Activated T-helper 2 cell treated with anti-CD3 and anti-CD28 coated beads, Interferon-gamma antibody, Interleukin-2, Interleukin-4, amounts not matched to agents 10 μg/mL and 5 μg/mL and 100 μg/mL, durations not matched to agents 14 hours and 24 hours and 36 hours (primary cell): ENCODE results near the gene PRDX1. TPM values are rescaled to one million over a fixed set of nuclear protein-coding genes. Genes with fewer than 3 reads are reported as not detected.
A peak's percentile ranks its signal among the peaks of the same experiment; 100 is the strongest.

Experiments used
- DNase-seq: peaks from one replicate; pipeline ENCODE4 v3.0.0; 2021; ENCODE audit warnings: low spot score
- H3K27ac Mint-ChIP-seq: one replicate; pipeline ENCODE4 v1.8.0; 2021; ENCODE audit warnings: mixed read lengths
- H3K27me3 Mint-ChIP-seq: one replicate; pipeline ENCODE4 v1.8.0; 2021; ENCODE audit warnings: low read depth, mixed read lengths
- H3K36me3 Mint-ChIP-seq: one replicate; pipeline ENCODE4 v1.8.0; 2021; ENCODE audit warnings: low read depth, mixed read lengths
- H3K4me1 Mint-ChIP-seq: one replicate; pipeline ENCODE4 v1.8.0; 2021; ENCODE audit warnings: low read depth, mixed read lengths
- H3K4me3 Mint-ChIP-seq: one replicate; pipeline ENCODE4 v1.8.0; 2021; ENCODE audit warnings: low read depth, mild to moderate bottlenecking, moderate library complexity, mixed read lengths
- H3K9me3 Mint-ChIP-seq: one replicate; pipeline ENCODE4 v1.8.0; 2021; ENCODE audit warnings: mixed read lengths
- intact Hi-C: fragments of 100-400 bp; cut with micrococcal nuclease; formaldehyde crosslinking; loops from one replicate; pipeline ENCODE4 v1.15.1; 2023
- total RNA-seq: library from RNA; stranded (reverse); gene quantifications from 2 replicates; pipeline ENCODE4 v1.2.3, GENCODE V29; 2022

The PRDX1 gene
- 703 and 712 TPM in 2 replicates for total RNA-seq

DNA sequence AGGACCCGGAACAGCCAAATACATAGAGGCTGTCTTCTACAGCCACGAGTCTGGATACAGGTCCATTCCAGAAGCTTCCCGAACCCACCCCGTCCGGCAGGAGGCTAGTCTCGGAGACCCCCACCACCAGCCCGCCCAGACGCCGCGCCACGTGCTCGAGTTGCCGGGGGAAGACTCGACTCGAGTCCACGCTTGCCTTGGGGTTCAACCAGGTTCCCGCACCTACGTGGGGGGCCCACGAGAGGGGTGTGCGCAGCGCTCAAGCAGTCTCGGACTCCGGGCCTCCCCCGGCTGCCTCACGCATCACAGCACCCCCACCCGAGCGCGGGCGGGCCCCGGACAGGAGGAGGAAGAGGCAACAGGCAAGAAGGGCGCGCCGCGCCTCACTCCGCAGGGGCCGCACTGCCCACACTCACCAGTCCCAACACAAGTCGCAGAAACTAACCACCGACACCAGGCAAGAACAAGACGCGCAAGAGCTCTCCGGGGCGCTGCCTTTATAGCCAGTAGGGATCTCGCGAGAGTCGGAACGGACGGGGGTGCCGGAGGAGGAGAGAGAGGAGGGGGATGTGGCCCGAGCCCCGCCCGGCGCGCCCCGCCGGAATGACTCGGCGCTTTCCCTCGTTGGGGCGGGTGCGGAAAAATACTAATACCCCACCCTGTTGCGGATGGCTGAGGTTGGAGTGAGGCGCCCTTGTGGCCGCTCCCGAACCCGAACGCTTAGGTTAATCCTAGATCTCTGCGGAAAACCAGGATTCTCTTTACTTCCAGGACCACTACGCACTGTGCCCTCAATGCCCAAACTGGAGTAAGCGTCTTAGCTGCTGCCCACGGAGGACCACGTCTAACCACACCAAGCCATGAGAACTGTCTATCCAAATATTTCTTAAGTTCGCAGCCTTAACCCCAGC lies at the start of gene PRDX1:
PRDX1 (minus strand) TSS at position 472 of the 911 bp plus-strand sequence. CDS start 2,841 bp downstream, outside the sequence.
- Mint-ChIP-seq H3K27me3 (peaks cover 4% of the 10 kb centered on the region), H3K4me1 (peaks cover 37% of the 10 kb centered on the region), H3K36me3 (peaks cover 30% of the 10 kb centered on the region), H3K27ac (peak within 1 kb of the TSS; percentile 95), H3K4me3 (peak within 1 kb of the TSS; percentile 96), H3K9me3 (no peaks in the 10 kb centered on the region)
- DNase-seq = peak; percentile 96
- intact Hi-C loops = loop anchor here (1.0 to 2.0 kb wide), 7 partner anchors 15 to 791 kb away; partner anchors contain the start of genes CCDC163 and MMACHC

DNA sequence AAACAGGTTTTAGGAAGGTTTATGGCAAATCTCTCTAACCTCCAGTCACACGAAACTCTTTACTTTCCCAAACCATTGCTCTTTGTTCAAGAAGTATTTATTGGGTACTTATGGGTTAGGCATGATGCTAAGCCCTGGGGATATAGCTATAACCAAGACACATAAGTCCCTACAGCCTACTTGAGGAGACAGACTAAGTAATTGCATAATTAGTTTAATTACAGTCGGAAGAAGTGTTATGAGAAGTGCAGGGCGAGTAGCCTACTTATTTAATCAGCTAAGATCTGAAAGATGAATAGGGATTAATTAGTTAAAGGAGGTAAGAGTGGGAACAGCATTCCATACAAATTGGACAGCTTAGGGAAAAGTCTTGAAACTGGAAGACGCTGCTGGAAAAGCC lies 48.9 kb upstream of the PRDX1 start:
- Mint-ChIP-seq H3K36me3 (peaks cover 52% of the 10 kb centered on the region), H3K4me3 (no peak overlapping the region)
- no peak for DNase-seq

DNA sequence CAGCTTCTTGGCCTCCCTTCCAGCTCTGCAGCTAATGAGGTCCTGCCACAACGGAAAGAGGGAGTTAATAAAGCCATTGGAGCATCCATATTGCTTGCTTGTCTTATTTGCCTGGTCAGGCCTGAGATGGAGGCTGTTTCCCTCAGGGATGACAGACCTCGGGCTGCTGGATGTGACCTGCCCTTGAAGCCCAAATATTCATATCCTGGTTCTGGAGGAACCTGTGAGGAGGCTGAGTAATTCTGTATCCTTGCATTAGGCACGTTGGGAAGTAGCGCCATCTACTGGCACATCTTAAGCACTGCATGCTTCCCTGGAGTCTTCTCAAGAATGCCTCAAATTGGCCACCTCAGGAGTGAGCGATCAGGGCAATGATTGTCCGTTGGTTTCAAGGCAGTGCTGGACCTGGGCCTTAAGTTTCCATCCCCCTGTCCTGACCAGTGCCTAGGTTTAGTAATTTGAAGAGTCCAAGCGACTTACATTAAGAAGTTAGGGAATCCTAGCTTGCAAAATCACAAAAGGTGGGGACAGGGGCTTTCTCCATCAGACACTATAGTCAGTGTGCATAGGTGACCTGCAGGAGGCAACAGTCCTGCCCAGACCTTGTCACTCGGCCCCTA lies 48.4 kb upstream of the PRDX1 start:
- H3K4me1 Mint-ChIP-seq = no peaks in the 10 kb centered on the region
- H3K36me3 Mint-ChIP-seq = peaks cover 52% of the 10 kb centered on the region
- H3K27me3 Mint-ChIP-seq = no peaks in the 10 kb centered on the region
- DNase-seq = peak; percentile 58
- intact Hi-C loops = loop anchor here (1.0 to 2.0 kb wide), 3 partner anchors 19 to 58 kb away; partner anchors contain the start of genes AKR1A1 and PRDX1
- no peaks in the 10 kb centered on the region for H3K9me3 Mint-ChIP-seq
- H3K4me3 Mint-ChIP-seq = no peak overlapping the region
- no peak overlapping the region for H3K27ac Mint-ChIP-seq

More for the DNA sequence above, 48.9 kb upstream of the PRDX1 start:
- intact Hi-C loops = loop anchor here (1.0 to 2.0 kb wide), 3 partner anchors 20 to 58 kb away; partner anchors contain the start of genes AKR1A1 and PRDX1
- H3K27ac Mint-ChIP-seq = no peak overlapping the region
- no peaks in the 10 kb centered on the region for H3K9me3 Mint-ChIP-seq
- no peaks in the 10 kb centered on the region for H3K4me1 Mint-ChIP-seq
- no peaks in the 10 kb centered on the region for H3K27me3 Mint-ChIP-seq

DNA sequence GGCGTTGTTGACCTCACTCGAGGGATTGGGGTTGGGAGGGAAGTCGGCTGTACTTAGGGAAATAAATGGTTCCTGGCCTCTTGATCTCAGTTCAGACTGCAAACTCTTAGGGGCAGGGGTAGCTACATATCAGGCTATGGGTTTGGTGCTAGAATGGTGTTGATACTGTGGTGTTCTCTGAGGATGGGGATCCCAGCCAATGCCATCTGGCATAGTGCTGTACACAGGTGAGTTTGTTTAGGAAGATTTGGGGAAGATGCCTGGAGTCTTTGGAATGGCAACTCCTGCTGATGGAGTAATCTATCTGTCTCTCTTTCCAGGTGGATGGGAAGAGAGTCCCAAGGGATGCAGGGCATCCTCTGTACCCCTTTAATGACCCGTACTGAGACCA lies 47.9 kb upstream of the PRDX1 start:
- Mint-ChIP-seq H3K36me3 (peaks cover 53% of the 10 kb centered on the region), H3K27ac (no peak overlapping the region), H3K4me3 (no peak overlapping the region), H3K9me3 (no peaks in the 10 kb centered on the region), H3K4me1 (no peaks in the 10 kb centered on the region), H3K27me3 (no peaks in the 10 kb centered on the region)
- DNase-seq = no peak
- intact Hi-C loops = no loop called here

DNA sequence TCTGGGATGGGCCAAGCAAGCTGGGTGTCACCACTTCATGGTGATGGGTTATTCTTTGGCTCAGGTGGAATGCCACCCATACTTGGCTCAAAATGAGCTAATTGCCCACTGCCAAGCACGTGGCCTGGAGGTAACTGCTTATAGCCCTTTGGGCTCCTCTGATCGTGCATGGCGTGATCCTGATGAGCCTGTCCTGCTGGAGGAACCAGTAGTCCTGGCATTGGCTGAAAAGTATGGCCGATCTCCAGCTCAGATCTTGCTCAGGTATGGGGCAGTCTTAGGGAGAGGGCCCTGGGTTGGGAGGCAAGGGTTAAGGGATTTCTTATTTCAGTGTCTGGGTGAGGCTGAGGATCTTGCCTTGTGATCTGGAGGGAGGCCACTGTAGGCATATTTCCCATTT lies 46.7 kb upstream of the PRDX1 start:
- Mint-ChIP-seq H3K9me3 (no peaks in the 10 kb centered on the region), H3K4me3 (no peak overlapping the region), H3K4me1 (no peaks in the 10 kb centered on the region), H3K36me3 (peaks cover 61% of the 10 kb centered on the region), H3K27ac (no peak overlapping the region), H3K27me3 (no peaks in the 10 kb centered on the region)
- no peak for DNase-seq
- intact Hi-C loops = no loop called here

DNA sequence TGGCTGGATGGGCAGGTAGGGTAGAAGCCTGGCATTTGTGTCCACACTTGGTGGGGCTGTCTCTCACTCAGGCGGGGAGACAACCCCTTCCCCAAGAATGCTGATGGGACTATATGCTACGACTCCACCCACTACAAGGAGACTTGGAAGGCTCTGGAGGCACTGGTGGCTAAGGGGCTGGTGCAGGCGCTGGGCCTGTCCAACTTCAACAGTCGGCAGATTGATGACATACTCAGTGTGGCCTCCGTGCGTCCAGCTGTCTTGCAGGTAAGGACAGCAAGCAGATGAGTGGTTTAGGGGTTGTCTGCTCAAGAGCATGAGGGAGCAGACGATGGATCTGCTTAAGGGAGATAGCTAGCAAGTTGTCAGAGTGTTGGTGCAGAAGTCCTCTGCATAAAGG lies 46.2 kb upstream of the PRDX1 start:
- no peaks in the 10 kb centered on the region for H3K9me3 Mint-ChIP-seq
- H3K4me1 Mint-ChIP-seq = no peaks in the 10 kb centered on the region

DNA sequence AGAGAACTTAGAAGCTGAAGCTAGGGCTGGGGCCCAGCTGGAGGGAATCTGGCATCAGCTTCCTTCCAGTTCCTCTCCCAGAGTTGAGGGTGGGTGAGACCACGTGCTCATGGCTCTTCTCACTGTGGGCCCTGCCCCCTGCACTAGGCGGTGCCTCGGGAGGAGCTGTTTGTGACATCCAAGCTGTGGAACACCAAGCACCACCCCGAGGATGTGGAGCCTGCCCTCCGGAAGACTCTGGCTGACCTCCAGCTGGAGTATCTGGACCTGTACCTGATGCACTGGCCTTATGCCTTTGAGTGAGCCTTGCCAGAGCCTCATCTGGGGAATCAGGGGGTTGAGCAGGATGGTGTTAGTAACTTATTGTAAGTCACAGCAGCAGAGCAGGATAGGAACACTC lies 45.0 kb upstream of the PRDX1 start:
- no peaks in the 10 kb centered on the region for H3K27me3 Mint-ChIP-seq

More for the DNA sequence above, 46.2 kb upstream of the PRDX1 start:
- H3K4me3 Mint-ChIP-seq = no peak overlapping the region
- DNase-seq = no peak
- intact Hi-C loops = no loop called here
- H3K36me3 Mint-ChIP-seq = peaks cover 66% of the 10 kb centered on the region
- no peak overlapping the region for H3K27ac Mint-ChIP-seq
- H3K27me3 Mint-ChIP-seq = no peaks in the 10 kb centered on the region

DNA sequence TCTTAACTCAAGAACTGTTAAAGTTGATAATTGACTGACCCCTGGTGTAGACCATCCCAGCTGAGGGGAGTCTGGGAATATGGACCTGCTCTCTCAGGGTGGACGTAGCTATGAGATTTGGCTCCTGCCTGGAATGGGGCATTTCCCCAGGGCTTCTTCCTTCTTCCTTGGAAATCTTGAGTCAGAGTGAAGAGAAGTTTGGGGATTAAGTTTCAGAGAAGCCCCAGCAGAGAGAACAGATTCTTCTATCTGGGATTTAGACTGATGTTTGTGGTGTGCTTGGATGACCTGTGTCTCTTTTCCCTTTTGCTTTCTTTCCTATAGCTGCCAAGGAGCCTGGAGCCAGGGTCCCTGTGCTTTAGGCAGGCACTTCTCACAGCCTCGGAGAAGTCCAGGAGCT lies 42.2 kb upstream of the PRDX1 start:
- Mint-ChIP-seq H3K9me3 (no peaks in the 10 kb centered on the region), H3K36me3 (peaks cover 74% of the 10 kb centered on the region), H3K27ac (no peak overlapping the region), H3K4me3 (no peak overlapping the region), H3K4me1 (peaks cover 8% of the 10 kb centered on the region), H3K27me3 (no peaks in the 10 kb centered on the region)
- intact Hi-C loops = no loop called here
- DNase-seq = no peak

More for the DNA sequence above, 45.0 kb upstream of the PRDX1 start:
- Mint-ChIP-seq H3K4me3 (no peak overlapping the region), H3K4me1 (peaks cover under 1% of the 10 kb centered on the region), H3K9me3 (no peaks in the 10 kb centered on the region), H3K27ac (no peak overlapping the region), H3K36me3 (peaks cover 72% of the 10 kb centered on the region)
- intact Hi-C loops = no loop called here
- DNase-seq = no peak

DNA sequence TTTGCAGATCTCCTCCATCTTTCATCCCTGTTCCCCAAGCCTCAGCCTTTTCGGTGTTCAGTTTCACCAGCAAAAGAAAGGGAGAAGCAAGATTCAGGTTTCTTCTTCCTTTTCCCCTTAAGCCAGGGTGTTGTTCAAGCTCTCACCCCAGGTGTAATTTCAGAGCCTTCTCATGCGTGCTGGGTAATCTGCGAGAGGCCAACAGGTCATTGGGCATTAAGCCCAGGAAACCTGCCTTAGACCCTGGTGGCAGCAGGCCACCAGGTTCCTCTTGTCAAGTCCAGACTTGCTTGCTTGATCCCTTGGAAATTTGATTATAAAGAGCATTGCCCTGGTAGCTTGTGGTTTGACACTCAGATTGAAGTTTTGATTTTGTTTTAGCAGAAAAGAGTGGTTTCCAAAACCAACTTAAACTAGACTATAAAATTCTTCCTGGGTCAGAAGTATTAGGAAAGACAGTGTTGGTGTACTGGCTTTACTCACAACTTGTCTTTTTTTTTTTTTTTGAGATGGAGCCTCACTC lies 35.8 kb upstream of the PRDX1 start:
- intact Hi-C loops = no loop called here
- Mint-ChIP-seq H3K27me3 (no peaks in the 10 kb centered on the region), H3K9me3 (no peaks in the 10 kb centered on the region), H3K4me3 (no peak overlapping the region), H3K4me1 (peaks cover 25% of the 10 kb centered on the region), H3K27ac (peak overlapping the region; percentile 56), H3K36me3 (peaks cover 56% of the 10 kb centered on the region)
- DNase-seq = no peak

DNA sequence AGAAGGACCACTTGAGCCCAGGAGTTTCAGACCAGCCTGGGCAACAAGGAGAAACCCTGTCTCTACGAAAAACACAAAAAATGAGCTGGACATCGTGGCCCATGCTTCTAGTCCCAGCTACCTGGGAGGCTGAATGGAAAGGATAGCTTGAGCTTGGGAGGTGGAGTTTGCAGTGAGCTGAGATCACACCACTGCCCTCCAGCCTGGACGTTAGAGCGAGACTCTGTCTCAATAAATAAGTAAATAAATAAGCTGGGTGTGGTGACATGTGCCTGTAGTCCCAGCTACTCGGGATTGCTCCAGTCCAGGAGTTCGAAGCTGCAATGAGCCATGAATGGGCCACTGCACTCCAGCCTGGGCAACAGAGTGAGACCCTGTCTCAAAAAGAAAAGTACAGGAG lies 32.5 kb upstream of the PRDX1 start:
- H3K9me3 Mint-ChIP-seq = no peaks in the 10 kb centered on the region
- no peak for DNase-seq
- no peak overlapping the region for H3K4me3 Mint-ChIP-seq
- peaks cover 33% of the 10 kb centered on the region for H3K4me1 Mint-ChIP-seq
- no peak overlapping the region for H3K27ac Mint-ChIP-seq
- H3K27me3 Mint-ChIP-seq = no peaks in the 10 kb centered on the region
- peaks cover 37% of the 10 kb centered on the region for H3K36me3 Mint-ChIP-seq
- intact Hi-C loops = loop anchor here (5.0 kb wide), 1 partner anchor 33 kb away; no protein-coding TSS in a partner anchor

DNA sequence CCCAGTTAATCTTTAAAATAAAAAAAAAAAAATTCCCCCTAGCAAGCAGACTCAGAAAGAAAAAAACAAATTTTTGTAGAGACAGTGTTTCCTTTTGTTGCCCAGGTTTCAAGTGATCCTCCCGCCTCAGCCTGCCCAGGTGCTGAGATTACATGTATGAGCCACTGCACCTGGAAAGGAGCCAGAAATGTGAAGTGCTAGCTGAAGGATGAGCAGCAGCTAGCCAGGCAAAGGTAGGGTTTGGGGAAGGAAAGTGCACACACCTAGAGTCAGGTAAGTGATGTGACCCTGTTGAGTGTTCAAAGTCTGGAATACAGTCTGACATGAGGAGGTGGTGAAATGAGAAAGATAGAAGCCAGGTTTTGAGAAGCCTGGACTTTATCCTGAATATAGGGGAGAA lies 30.6 kb upstream of the PRDX1 start:
- Mint-ChIP-seq H3K36me3 (peaks cover 26% of the 10 kb centered on the region), H3K4me1 (peaks cover 26% of the 10 kb centered on the region), H3K4me3 (peak overlapping the region; percentile 46), H3K27ac (peak overlapping the region; percentile 6), H3K27me3 (no peaks in the 10 kb centered on the region), H3K9me3 (no peaks in the 10 kb centered on the region)
- no peak for DNase-seq
- intact Hi-C loops = loop anchor here (5.0 kb wide), 1 partner anchor 35 kb away; no protein-coding TSS in a partner anchor

DNA sequence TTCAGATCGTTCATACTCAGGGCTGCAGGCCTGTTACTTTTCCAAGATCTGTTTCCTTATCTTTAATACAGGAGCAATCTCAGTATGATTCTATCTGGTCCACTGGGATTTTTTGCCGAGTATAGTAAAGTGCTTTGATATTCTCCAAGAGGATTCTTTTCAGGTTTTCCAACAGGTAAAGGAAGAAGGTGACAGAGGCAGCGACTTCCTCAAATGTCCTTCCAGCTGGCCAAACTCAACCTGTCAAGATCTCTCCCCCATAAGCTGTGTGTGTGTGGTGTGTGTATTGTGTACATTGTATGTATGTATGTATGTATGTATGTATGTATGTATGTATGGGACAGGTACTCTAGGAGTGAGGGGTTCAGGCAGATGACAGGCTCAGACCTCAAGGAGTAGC lies 30.0 kb upstream of the PRDX1 start:
- Mint-ChIP-seq H3K9me3 (no peaks in the 10 kb centered on the region), H3K27me3 (peaks cover 3% of the 10 kb centered on the region)
- no peak for DNase-seq

More for the DNA sequence above, 30.0 kb upstream of the PRDX1 start:
- peaks cover 25% of the 10 kb centered on the region for H3K4me1 Mint-ChIP-seq
- H3K4me3 Mint-ChIP-seq = peak overlapping the region; percentile 96
- peak overlapping the region; percentile 92 for H3K27ac Mint-ChIP-seq
- H3K36me3 Mint-ChIP-seq = peaks cover 25% of the 10 kb centered on the region
- intact Hi-C loops = loop anchor here (1.0 to 5.0 kb wide), 3 partner anchors 19 to 36 kb away; partner anchors contain the start of gene PRDX1
